GM10266 (cell line): ENCODE results near the gene PITX1.
"Not testable (repeated sequence)": the region's sequence is repeated elsewhere in the genome, so short reads cannot be mapped to it uniquely, and the experiment has no call there.

Experiments used
- DNase-seq: peaks from one replicate; pipeline ENCODE4 v3.0.0; 2012; ENCODE audit errors: extremely low spot score
- CTCF ChIP-seq: IDR thresholded peaks from 2 replicates; pipeline ENCODE4 v1.5.1; 2012; ENCODE audit warnings: mild to moderate bottlenecking, low read depth; ENCODE audit not compliant: control insufficient read depth, insufficient read depth; ENCODE audit errors: missing control alignments

PITX1 gene

GRCh38 chr5:134994560-134995156, 39.4 kb downstream of the PITX1 start:
- TF ChIP-seq CTCF, result no peak
- DNase-seq, result no peak

- DNase-seq, result no peak
- no peak for TF ChIP-seq CTCF
Measured at GRCh38 chr5:134993161-134993560, 40.9 kb downstream of the PITX1 start.

- DNase-seq, result no peak
- TF ChIP-seq CTCF, result no peak
Measured at GRCh38 chr5:134992148-134992547, 41.9 kb downstream of the PITX1 start.

GRCh38 chr5:134990183-134990582, 43.8 kb downstream of the PITX1 start:
- not testable (repeated sequence) for DNase-seq

GRCh38 chr5:134989266-134989830, 44.7 kb downstream of the PITX1 start:
- no peak for DNase-seq
- no peak for TF ChIP-seq CTCF

GRCh38 chr5:134982230-134982629, 51.8 kb downstream of the PITX1 start:
- DNase-seq, result no peak
- no peak for TF ChIP-seq CTCF

GRCh38 chr5:134979416-134979815, 54.6 kb downstream of the PITX1 start:
- no peak for TF ChIP-seq CTCF
- DNase-seq, result no peak
